ENCODE results near the gene HRK. TPM values are rescaled to one million over a fixed set of nuclear protein-coding genes. Genes with fewer than 3 reads are reported as not detected.

Gene HRK
- total and polyA plus RNA-seq, 2 of the 8 experiments (the other 6 are each of a cell fraction or from before 2014, with no cell fraction given): 1.6 to 2.7 TPM

GRCh38 chr12:116838365-116838764 lies 42.9 kb downstream of the HRK start:
- no peak for TF ChIP-seq RFX5 (IDR thresholded peaks at IDR 0.05; ENCODE audit: borderline replicate concordance, low read depth, low read length)
- H4K91ac ChIP-seq (replicated peaks; ENCODE audit: insufficient read length, low read length): no peak overlapping the region

More at GRCh38 chr12:116838365-116838764, 42.9 kb downstream of the HRK start:
- H2BK120ac ChIP-seq (replicated peaks; ENCODE audit: low read depth, low read length): no peak overlapping the region
- ChIA-PET POLR2A (ENCODE audit: partially characterized antibody) (interaction anchor here (1.0 kb wide), 1 partner anchor 20 kb away, joined by 3 read pairs; no protein-coding TSS in a partner anchor), CTCF (ENCODE audit: partially characterized antibody) (interaction anchor here (0.6 to 1.3 kb wide), 5 partner anchors 10 to 114 kb away, joined by 3 read pairs; no protein-coding TSS in a partner anchor)
- no peak overlapping the region for H2AFZ ChIP-seq (ENCODE audit: low read length)
- H3K9me3 ChIP-seq (ENCODE audit: insufficient read depth in 2 of 2, low read depth in 1 of 2, low read length in 1 of 2): no peaks in the 10 kb centered on the region
- H4K5ac ChIP-seq (ENCODE audit: insufficient read length, low read depth, low read length): no peak overlapping the region
- H3K18ac ChIP-seq (ENCODE audit: extremely low read depth, low read length): no peak overlapping the region
- H3K23me2 ChIP-seq (ENCODE audit: low read depth, low read length): peaks cover 5% of the 10 kb centered on the region; the same call in 1 of the 2 replicates
- H2BK5ac ChIP-seq (ENCODE audit: low read depth, low read length): no peak overlapping the region
- H3K36me3 ChIP-seq (ENCODE audit: control insufficient read depth in 2 of 4, insufficient read depth in 4 of 4, low read length in 3 of 4): peaks cover 0 to 3% (median 0%) of the 10 kb centered on the region in 4 experiments; a peak in 4 of 8 replicates
- no peaks in the 10 kb centered on the region for H3K79me2 ChIP-seq (ENCODE audit: control insufficient read depth in 1 of 2, insufficient read depth in 2 of 2, low read length in 2 of 2)
- no peaks in the 10 kb centered on the region for H3K79me1 ChIP-seq (ENCODE audit: low read depth, low read length)
- no peak overlapping the region for H2AK5ac ChIP-seq (ENCODE audit: low read depth, low read length)
- no peak overlapping the region for H2BK15ac ChIP-seq (ENCODE audit: low read length)
- no peak overlapping the region for H3K27ac ChIP-seq (ENCODE audit: low read depth, low read length)
- no peaks in the 10 kb centered on the region for H3K27me3 ChIP-seq (replicated peaks in 1 of 4; ENCODE audit: control insufficient read depth in 3 of 4, extremely low read depth in 1 of 4, insufficient read depth in 3 of 4, low read length in 3 of 4)
- H3K4me1 ChIP-seq (replicated peaks in 1 of 4; ENCODE audit: control insufficient read depth in 3 of 4, insufficient read depth in 4 of 4, low read length in 3 of 4): no peaks in the 10 kb centered on the region; a peak in 1 of 7 replicates
- H4K8ac ChIP-seq (ENCODE audit: extremely low read depth, insufficient read depth, low read length): no peak overlapping the region
- no peak overlapping the region for H3K9ac ChIP-seq (replicated peaks in 1 of 4; ENCODE audit: extremely low read depth in 1 of 4, low read depth in 3 of 4, low read length in 3 of 4)
- no peak overlapping the region for H2BK12ac ChIP-seq (ENCODE audit: low read depth, low read length)
- no peak overlapping the region for H3K4me3 ChIP-seq (ENCODE audit: extremely low read depth in 1 of 4, insufficient read depth in 2 of 4, low read depth in 3 of 4, low read length in 4 of 4)
- H3K4me2 ChIP-seq (ENCODE audit: insufficient read depth in 1 of 2, low read depth in 2 of 2, low read length in 2 of 2): no peak overlapping the region
- H3K56ac ChIP-seq (replicated peaks; ENCODE audit: insufficient read length, low read depth, low read length): no peak overlapping the region
- H3K23ac ChIP-seq (ENCODE audit: insufficient read length): no peak overlapping the region
- no peak overlapping the region for H3K14ac ChIP-seq (ENCODE audit: insufficient read length)
- 82% methylated on average over 4 of the region's 4 CpGs; no CpG with 5 or more reads in 1 of the 2 experiments for whole genome bisulfite sequencing, 2 experiments (ENCODE audit: extremely low coverage in 1 of 2, insufficient coverage in 1 of 2, insufficient read length in 1 of 2, insufficient replicate concordance in 2 of 2, low coverage in 1 of 2, low lambda C conversion rate in 2 of 2, missing lambda C conversion rate in 1 of 2)
- no peak overlapping the region for H2BK20ac ChIP-seq (ENCODE audit: low read length)
- peaks cover 0 to 2% of the 10 kb centered on the region in 2 experiments for H4K20me1 ChIP-seq (replicated peaks in 1 of 2; ENCODE audit: control insufficient read depth in 1 of 2, insufficient read depth in 2 of 2, low read length in 2 of 2)
- no peak overlapping the region for H3K4ac ChIP-seq (replicated peaks; ENCODE audit: insufficient read length, low read depth, low read length)
- FAIRE-seq: no peak
- DNase-seq (ENCODE audit: low read depth in 1 of 2, low spot score in 2 of 2): no peak
